RWPE1 (cell line): ENCODE data around the gene SNED1.

Experiments
- CTCF ChIA-PET: fragments of 350-600 bp; sonication (Branson Sonifier 250); formaldehyde crosslinking; extraction: SDS; loops from one replicate; lab custom pipeline; 2021; lab: Yijun Ruan, JAX
- POLR2A ChIA-PET: fragments of 400-600 bp; formaldehyde crosslinking; extraction: SDS; loops from one replicate; lab custom pipeline; 2020; ENCODE audit warnings: antibody characterized with exemption; ENCODE audit not compliant: low non-redundant PET; lab: Yijun Ruan, JAX
- DNase-seq: peaks from one replicate; pipeline ENCODE4 v3.0.0; 2012; ENCODE audit warnings: low spot score
- H3K27ac ChIP-seq: fragments of 450-650 bp; 2 replicates; pipeline ENCODE4 v1.5.1; 2017
- TF ChIP-seq, protein P1 (sequence below): fragments of 450-650 bp; conservative IDR thresholded peaks from 2 replicates; pipeline ENCODE4 v1.5.1; 2017; ENCODE audit warnings: low read depth, mild to moderate bottlenecking

SNED1 gene

DNA sequence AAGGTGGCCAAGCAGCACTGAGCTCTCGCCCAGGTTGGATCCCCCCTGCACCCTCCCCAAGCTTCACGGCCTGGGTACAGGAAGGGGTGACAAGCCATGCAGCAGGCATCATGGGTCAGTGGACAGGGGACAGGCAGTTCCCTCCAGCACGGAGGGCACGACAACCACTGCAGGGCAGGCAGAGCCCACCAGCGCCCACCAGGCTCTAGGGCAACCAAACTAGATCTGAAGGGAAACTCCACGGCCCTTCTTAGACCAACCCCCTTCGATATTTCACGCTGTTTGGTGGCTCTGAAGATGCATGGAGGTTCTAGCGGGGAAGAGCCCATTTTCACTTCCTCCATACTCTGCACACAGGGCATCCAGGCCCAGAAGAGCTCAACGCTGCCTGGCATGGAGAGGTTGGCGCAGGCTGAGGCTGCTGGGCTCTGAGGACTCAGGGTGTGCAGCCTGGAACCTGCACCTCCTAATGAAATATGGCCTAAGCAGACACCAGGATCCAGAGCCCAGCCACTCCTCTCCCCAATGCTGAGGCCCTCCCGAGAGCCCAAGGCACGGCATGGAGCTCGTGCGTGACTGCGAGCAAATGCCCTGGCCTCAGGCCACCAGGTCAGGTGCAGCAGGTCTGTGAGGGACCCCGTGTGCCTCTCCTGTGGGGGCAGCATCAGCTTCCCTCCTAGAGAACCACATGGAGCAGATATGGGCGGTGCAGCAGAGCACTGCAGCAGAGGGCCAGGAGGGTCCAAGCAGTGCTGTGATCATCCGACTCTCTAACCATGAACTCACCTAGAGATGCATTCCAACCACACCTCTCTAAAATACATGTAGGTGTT lies 112.4 kb downstream of the SNED1 start:
- ChIA-PET CTCF (interaction anchor here (0.7 kb wide), 1 partner anchor 105 kb away, joined by 3 read pairs; no protein-coding TSS in a partner anchor), POLR2A (no interaction called here)
- TF ChIP-seq, protein P1, sequence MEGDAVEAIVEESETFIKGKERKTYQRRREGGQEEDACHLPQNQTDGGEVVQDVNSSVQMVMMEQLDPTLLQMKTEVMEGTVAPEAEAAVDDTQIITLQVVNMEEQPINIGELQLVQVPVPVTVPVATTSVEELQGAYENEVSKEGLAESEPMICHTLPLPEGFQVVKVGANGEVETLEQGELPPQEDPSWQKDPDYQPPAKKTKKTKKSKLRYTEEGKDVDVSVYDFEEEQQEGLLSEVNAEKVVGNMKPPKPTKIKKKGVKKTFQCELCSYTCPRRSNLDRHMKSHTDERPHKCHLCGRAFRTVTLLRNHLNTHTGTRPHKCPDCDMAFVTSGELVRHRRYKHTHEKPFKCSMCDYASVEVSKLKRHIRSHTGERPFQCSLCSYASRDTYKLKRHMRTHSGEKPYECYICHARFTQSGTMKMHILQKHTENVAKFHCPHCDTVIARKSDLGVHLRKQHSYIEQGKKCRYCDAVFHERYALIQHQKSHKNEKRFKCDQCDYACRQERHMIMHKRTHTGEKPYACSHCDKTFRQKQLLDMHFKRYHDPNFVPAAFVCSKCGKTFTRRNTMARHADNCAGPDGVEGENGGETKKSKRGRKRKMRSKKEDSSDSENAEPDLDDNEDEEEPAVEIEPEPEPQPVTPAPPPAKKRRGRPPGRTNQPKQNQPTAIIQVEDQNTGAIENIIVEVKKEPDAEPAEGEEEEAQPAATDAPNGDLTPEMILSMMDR: no peak
- no peak overlapping the region for H3K27ac ChIP-seq
- DNase-seq: no peak

DNA sequence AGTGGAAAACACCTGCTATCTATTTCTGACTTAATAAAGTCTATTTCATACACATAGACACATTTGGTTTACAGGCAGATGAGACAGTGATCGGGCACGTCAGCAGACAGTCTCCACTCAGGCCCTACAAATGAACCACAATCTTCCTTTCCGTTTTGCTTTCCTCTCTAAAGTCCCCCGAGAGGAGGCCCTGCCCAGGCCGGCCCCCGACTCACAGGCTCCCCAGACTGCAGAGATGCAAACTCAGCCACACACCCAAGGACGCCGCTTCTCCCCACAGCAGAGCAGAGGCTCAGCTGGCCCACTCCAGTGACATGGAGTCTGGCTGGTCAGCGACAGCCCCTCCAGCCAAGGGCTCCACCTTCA lies 113.0 kb downstream of the SNED1 start:
- no peak overlapping the region for H3K27ac ChIP-seq
- TF ChIP-seq, protein P1: no peak

DNA sequence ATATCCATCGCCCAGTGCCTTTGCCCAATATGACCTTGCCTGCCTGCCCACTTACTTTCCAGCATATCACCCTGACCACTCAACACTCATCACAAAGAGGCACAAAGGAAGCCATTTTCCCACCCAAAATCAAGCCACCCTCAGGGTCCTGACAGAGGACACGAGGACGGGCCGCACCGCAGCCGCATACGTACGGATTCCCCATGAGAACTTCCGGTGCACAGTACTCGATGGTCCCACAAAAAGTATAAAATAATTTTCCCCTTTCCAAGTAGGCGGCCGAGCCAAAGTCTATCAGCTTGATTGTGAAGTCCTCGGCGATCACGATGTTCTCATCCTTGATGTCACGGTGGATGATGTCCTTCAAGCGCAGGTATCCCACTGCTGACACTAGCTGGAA lies 113.6 kb downstream of the SNED1 start:
- CTCF ChIA-PET: interaction anchor here (0.6 kb wide), 1 partner anchor 61 kb away, joined by 3 read pairs; no protein-coding TSS in a partner anchor
- TF ChIP-seq, protein P1: no peak
- no peak overlapping the region for H3K27ac ChIP-seq
- no peak for DNase-seq
- POLR2A ChIA-PET: no interaction called here

More for the DNA sequence above, 113.0 kb downstream of the SNED1 start:
- no peak for DNase-seq
- POLR2A ChIA-PET: no interaction called here
- CTCF ChIA-PET: interaction anchor here (0.7 kb wide), 1 partner anchor 104 kb away, joined by 3 read pairs; no protein-coding TSS in a partner anchor

DNA sequence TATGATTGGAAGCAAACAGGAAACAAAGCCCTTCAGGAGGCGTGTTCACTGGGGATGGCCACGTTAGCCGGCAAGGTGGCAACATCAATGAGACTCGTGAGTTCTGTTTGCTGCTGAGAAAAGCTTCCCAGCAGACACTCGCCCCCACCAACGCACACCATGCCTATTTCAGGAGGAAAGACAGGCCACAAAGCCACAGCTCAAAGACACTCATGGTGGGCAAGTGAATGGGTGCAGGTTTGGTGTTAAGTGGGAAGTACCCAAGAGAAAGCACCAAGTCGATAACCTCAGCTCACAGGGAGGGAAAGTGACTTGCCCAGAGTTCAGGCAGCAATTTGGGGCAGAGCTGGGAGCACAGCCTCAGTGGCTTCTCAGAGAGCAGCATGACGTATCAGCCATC lies 114.2 kb downstream of the SNED1 start:
- TF ChIP-seq, protein P1: no peak
- CTCF ChIA-PET: no interaction called here
- no peak for DNase-seq
- H3K27ac ChIP-seq: no peak overlapping the region
- POLR2A ChIA-PET: no interaction called here

DNA sequence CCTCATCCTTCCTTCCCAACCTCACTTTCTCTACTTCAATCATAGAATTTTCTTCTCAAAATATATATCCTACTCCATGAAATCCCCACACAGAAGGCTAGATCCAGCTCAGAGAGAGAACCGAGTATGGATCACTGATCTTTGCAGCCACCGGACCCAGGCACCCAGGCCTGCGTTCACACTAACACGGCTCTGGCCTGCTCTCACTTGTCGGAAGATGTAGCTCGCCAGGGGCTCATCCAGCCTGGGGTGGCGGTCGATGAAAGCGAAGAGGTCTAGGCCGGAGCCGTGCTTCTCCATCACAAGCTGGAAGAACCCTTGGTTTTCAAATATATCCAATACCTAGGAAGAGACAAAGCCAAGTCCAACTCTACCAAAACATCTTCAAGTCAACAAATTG lies 116.4 kb downstream of the SNED1 start:
- DNase-seq: no peak
- CTCF ChIA-PET: no interaction called here

DNA sequence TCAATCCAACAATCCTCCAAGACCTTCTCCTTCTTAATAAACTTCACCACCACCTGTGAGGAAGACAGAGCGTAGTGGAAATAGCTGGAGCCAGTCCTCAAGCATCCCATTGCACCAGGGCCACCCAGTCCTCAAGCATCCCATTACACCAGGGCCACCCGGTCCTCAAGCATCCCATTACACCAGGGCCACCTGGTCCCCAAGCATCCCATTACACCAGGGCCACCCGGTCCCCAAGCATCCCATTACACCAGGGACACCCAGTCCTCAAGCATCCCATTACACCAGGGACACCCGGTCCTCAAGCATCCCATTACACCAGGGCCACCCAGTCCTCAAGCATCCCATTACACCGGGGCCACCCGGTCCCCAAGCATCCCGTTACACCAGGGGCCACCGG lies 116.9 kb downstream of the SNED1 start:
- POLR2A ChIA-PET: no interaction called here
- no peak for DNase-seq
- H3K27ac ChIP-seq: no peak overlapping the region
- CTCF ChIA-PET: no interaction called here
- TF ChIP-seq, protein P1: no peak

More for the DNA sequence above, 116.4 kb downstream of the SNED1 start:
- H3K27ac ChIP-seq: no peak overlapping the region
- POLR2A ChIA-PET: no interaction called here
- TF ChIP-seq, protein P1: no peak
